CD4-positive, alpha-beta T cell (primary cell): ENCODE results near the gene ZBTB33. TPM values are rescaled to one million over a fixed set of nuclear protein-coding genes. Genes with fewer than 3 reads are reported as not detected.

Experiments used
- ATAC-seq: fragments of 200-7000 bp; cut with Tn5 transposase; one replicate; pipeline ENCODE4 v1.10.0; 2022; ENCODE audit warnings: mild to moderate bottlenecking; ENCODE audit not compliant: poor library complexity
- CTCF ChIA-PET: fragments of 350-600 bp; sonication (Branson Sonifier 250); formaldehyde crosslinking; loops from one replicate; lab custom pipeline; 2021; ENCODE audit warnings: antibody characterized with exemption, inconsistent platforms; lab: Charles Lee
- POLR2A ChIA-PET: fragments of 350-600 bp; sonication (Branson Sonifier 250); formaldehyde crosslinking; loops from one replicate; lab custom pipeline; 2021; ENCODE audit warnings: antibody characterized with exemption, inconsistent platforms; lab: Charles Lee
- DNase-seq, 14 experiments: peaks; one replicate each; pipeline ENCODE4 v3.0.0-alpha.2; 2013 to 2020; ENCODE audit warnings: mixed read lengths in 2 of 14
- H3K27ac ChIP-seq, 2 donors: one replicate each; pipeline versions ENCODE4 v1.5.1 to v1.7.0; 2013; ENCODE audit warnings: low read length in 2 of 2, low read depth in 1 of 2, mild to moderate bottlenecking in 1 of 2
- H3K27me3 ChIP-seq, 2 experiments: 1 replicate in 1 of 2; 2 replicates in 1 of 2; pipeline versions ENCODE4 v1.6.1 to v1.7.0; 2013; ENCODE audit warnings: low read length in 2 of 2, control low read depth in 1 of 2, mild to moderate bottlenecking in 1 of 2, moderate library complexity in 1 of 2; ENCODE audit not compliant: insufficient read depth in 2 of 2, control insufficient read depth in 1 of 2
- H3K36me3 ChIP-seq: one replicate; pipeline ENCODE4 v1.6.1; 2013; ENCODE audit warnings: low read length, control low read depth; ENCODE audit not compliant: insufficient read depth
- H3K4me1 ChIP-seq: one replicate; pipeline ENCODE4 v1.6.1; 2013; ENCODE audit warnings: low read length, control low read depth; ENCODE audit not compliant: insufficient read depth
- H3K4me3 ChIP-seq: one replicate; pipeline ENCODE4 v1.5.1; 2013; ENCODE audit warnings: mild to moderate bottlenecking, low read length, moderate library complexity
- H3K9me3 ChIP-seq, 2 experiments: 1 replicate in 1 of 2; 2 replicates in 1 of 2; pipeline versions ENCODE4 v1.6.1 to v1.7.0; 2013; ENCODE audit warnings: low read length in 2 of 2, mild to moderate bottlenecking in 2 of 2, control low read depth in 1 of 2, moderate library complexity in 1 of 2; ENCODE audit not compliant: control insufficient read depth in 1 of 2, insufficient read depth in 1 of 2
- H3K27ac Mint-ChIP-seq: one replicate; pipeline ENCODE4 v1.8.0; 2020; ENCODE audit warnings: mixed read lengths
- H3K27me3 Mint-ChIP-seq: one replicate; pipeline ENCODE4 v1.8.0; 2021; ENCODE audit warnings: mixed read lengths
- H3K36me3 Mint-ChIP-seq: one replicate; pipeline ENCODE4 v1.8.0; 2021; ENCODE audit warnings: low read depth, mixed read lengths
- H3K4me1 Mint-ChIP-seq: one replicate; pipeline ENCODE4 v1.8.0; 2021; ENCODE audit warnings: low read depth, mixed read lengths
- H3K4me3 Mint-ChIP-seq: one replicate; pipeline ENCODE4 v1.8.0; 2020; ENCODE audit warnings: mild to moderate bottlenecking, mixed read lengths
- H3K9me3 Mint-ChIP-seq: one replicate; pipeline ENCODE4 v1.8.0; 2020; ENCODE audit warnings: mixed read lengths
- intact Hi-C, 2 experiments: fragments of 100-400 bp; cut with DNase I in 1 of 2; cut with micrococcal nuclease in 1 of 2; formaldehyde crosslinking; loops; one replicate each; pipeline versions ENCODE4 v1.15.1 to v1.9.0; 2023 to 2025; cut with DNase I, micrococcal nuclease
- total RNA-seq, 174 experiments: library from RNA in 2 of 174; stranded (reverse) in 2 of 174; gene quantifications; one replicate each; pipeline ENCODE4 v1.2.3 and lab custom pipeline; 2021 to 2026
- TF ChIP-seq, protein P1 (sequence below): fragments of 200-600 bp; IDR thresholded peaks from one replicate; pipeline ENCODE4 v1.8.0; 2022; ENCODE audit warnings: antibody characterized with exemption, mild to moderate bottlenecking

The ZBTB33 gene
- total RNA-seq, 2 experiments from 2014 or later, result 31.6 to 32.7 TPM

DNA sequence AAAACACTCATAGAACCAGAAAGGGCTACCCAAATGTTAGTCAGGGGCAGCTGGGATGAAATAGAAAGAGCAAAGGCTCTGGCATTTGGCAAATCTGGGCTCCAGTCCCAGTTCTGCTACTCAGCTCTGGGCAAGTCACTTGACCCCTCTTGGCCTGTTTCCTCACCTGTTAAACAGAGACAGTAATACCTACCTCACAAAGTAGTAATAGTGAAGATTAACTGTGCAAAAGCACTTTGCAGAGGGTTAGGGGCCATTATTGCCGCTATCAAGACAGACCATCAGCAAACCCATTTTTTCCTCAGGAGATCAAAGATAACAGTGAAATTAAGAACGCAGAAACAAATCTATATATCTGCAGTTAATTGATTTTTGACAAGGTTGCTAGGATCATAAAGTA lies 20.6 kb downstream of the ZBTB33 start:
- Mint-ChIP-seq H3K27ac (no peak overlapping the region), H3K36me3 (no peaks in the 10 kb centered on the region)
- no peak overlapping the region for H3K4me3 ChIP-seq

DNA sequence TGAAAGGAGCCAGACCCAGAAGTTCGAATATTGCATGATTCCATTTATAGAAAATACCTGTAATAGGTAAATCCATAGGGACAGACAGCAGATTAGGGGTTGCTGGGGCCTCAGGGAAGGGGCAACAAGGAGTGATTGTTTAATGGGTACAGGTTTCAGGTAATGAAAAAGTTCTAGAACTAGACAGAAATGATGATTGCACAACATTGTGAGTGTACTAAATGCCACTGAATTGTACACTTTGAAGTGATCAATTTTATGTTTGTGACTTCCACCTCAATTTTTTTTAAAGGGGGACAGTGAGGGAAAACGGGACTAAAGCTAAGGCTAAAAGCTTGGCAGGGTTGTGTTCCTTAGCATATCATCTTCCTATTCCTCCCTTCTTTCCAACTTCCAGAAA lies 23.5 kb downstream of the ZBTB33 start:
- no peaks in the 10 kb centered on the region for H3K36me3 ChIP-seq
- no peak overlapping the region for H3K27ac Mint-ChIP-seq
- H3K9me3 ChIP-seq, result no peaks in the 10 kb centered on the region
- no peak overlapping the region for H3K4me3 Mint-ChIP-seq
- intact Hi-C loops, result no loop called here
- H3K4me1 Mint-ChIP-seq, result peaks cover 10% of the 10 kb centered on the region
- ATAC-seq, result no peak
- H3K9me3 Mint-ChIP-seq, result no peaks in the 10 kb centered on the region
- H3K4me3 ChIP-seq, result no peak overlapping the region
- TF ChIP-seq, protein P1, sequence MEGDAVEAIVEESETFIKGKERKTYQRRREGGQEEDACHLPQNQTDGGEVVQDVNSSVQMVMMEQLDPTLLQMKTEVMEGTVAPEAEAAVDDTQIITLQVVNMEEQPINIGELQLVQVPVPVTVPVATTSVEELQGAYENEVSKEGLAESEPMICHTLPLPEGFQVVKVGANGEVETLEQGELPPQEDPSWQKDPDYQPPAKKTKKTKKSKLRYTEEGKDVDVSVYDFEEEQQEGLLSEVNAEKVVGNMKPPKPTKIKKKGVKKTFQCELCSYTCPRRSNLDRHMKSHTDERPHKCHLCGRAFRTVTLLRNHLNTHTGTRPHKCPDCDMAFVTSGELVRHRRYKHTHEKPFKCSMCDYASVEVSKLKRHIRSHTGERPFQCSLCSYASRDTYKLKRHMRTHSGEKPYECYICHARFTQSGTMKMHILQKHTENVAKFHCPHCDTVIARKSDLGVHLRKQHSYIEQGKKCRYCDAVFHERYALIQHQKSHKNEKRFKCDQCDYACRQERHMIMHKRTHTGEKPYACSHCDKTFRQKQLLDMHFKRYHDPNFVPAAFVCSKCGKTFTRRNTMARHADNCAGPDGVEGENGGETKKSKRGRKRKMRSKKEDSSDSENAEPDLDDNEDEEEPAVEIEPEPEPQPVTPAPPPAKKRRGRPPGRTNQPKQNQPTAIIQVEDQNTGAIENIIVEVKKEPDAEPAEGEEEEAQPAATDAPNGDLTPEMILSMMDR, result no peak
- peaks cover 0 to 5% of the 10 kb centered on the region in 2 experiments for H3K27me3 ChIP-seq
- DNase-seq, result no peak
- no peaks in the 10 kb centered on the region for H3K27me3 Mint-ChIP-seq
- POLR2A ChIA-PET, result no interaction called here
- CTCF ChIA-PET, result no interaction called here
- H3K36me3 Mint-ChIP-seq, result no peaks in the 10 kb centered on the region
- peaks cover 5% of the 10 kb centered on the region for H3K4me1 ChIP-seq
- H3K27ac ChIP-seq, result no peak overlapping the region

More for the DNA sequence above, 20.6 kb downstream of the ZBTB33 start:
- Histone ChIP-seq H3K27ac (no peak overlapping the region), H3K27me3 (peaks cover 0 to 5% of the 10 kb centered on the region in 2 experiments), H3K36me3 (no peaks in the 10 kb centered on the region), H3K9me3 (no peaks in the 10 kb centered on the region), H3K4me1 (peaks cover 7% of the 10 kb centered on the region)
- H3K4me3 Mint-ChIP-seq, result no peak overlapping the region
- H3K27me3 Mint-ChIP-seq, result no peaks in the 10 kb centered on the region
- TF ChIP-seq, protein P1, result no peak
- no peaks in the 10 kb centered on the region for H3K9me3 Mint-ChIP-seq
- ChIA-PET POLR2A (no interaction called here), CTCF (no interaction called here)
- DNase-seq (no peak), ATAC-seq (no peak)
- intact Hi-C loops, result no loop called here
- H3K4me1 Mint-ChIP-seq, result peaks cover 11% of the 10 kb centered on the region

DNA sequence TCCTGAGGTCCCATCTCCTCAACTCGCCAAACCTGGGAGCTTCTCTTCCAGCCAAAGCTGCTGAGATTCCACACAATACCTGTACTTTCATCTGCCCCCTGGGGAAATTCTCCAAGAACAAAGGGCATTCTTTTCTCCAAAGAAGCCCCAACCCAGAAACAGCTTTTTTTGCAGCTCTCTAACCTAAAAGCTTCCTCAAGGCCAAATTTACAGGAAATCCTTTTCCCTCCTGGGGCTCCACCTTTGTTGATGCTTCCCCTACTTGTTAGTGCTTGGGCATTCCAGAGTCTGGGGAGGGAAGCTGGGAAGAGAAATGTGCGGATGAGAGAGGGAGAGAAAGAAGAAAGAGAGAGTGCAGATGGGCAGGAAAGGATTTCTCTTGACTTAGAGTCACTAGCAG lies 24.3 kb downstream of the ZBTB33 start:
- Histone ChIP-seq H3K4me1 (no peaks in the 10 kb centered on the region), H3K4me3 (no peak overlapping the region), H3K27ac (no peak overlapping the region), H3K36me3 (no peaks in the 10 kb centered on the region), H3K9me3 (no peaks in the 10 kb centered on the region), H3K27me3 (peaks cover 0 to 5% of the 10 kb centered on the region in 2 experiments)
- ChIA-PET CTCF (no interaction called here), POLR2A (no interaction called here)
- Mint-ChIP-seq H3K4me3 (no peak overlapping the region), H3K27me3 (no peaks in the 10 kb centered on the region), H3K9me3 (no peaks in the 10 kb centered on the region), H3K27ac (no peak overlapping the region), H3K36me3 (no peaks in the 10 kb centered on the region), H3K4me1 (peaks cover 2% of the 10 kb centered on the region)
- ATAC-seq, result no peak
- TF ChIP-seq, protein P1, result no peak
- no peak for DNase-seq
- intact Hi-C loops, result no loop called here
